Activated CD4-positive, alpha-beta T cell treated with anti-CD3 and anti-CD28 coated beads, Interleukin-2, amount 50 U/mL, for 16 hours (primary cell): ENCODE results near the gene MED19.
"Not testable (repeated sequence)": the region's sequence is repeated elsewhere in the genome, so short reads cannot be mapped to it uniquely, and the experiment has no call there.

ENCODE experiments used
- DNase-seq: peaks from one replicate; pipeline ENCODE4 v3.0.0-alpha.2; 2020

Gene MED19

GRCh38 chr11:57704932-57705331 is 7.1 kb downstream of the MED19 start:
- DNase-seq, result no peak

GRCh38 chr11:57703341-57703740 is 8.7 kb downstream of the MED19 start:
- no peak for DNase-seq

GRCh38 chr11:57700425-57700824 is 11.6 kb downstream of the MED19 start:
- DNase-seq, result no peak

GRCh38 chr11:57699813-57700212 is 12.2 kb downstream of the MED19 start:
- no peak for DNase-seq

- DNase-seq, result no peak
Measured at GRCh38 chr11:57698843-57699365, 13.1 kb downstream of the MED19 start.

GRCh38 chr11:57690474-57690873 is 21.5 kb downstream of the MED19 start:
- not testable (repeated sequence) for DNase-seq

- no peak for DNase-seq
Measured at GRCh38 chr11:57681168-57681567, 30.8 kb downstream of the MED19 start.

- peak; percentile 41 for DNase-seq
Measured at GRCh38 chr11:57680552-57680874, 31.5 kb downstream of the MED19 start.

GRCh38 chr11:57679396-57679795 is 32.6 kb downstream of the MED19 start:
- DNase-seq, result no peak

GRCh38 chr11:57675176-57675941 is 36.7 kb downstream of the MED19 start:
- DNase-seq, result peak; percentile 10

GRCh38 chr11:57674251-57674650 is 37.8 kb downstream of the MED19 start:
- no peak for DNase-seq

- peak; percentile 41 for DNase-seq
Measured at GRCh38 chr11:57668434-57668782, 43.6 kb downstream of the MED19 start.

GRCh38 chr11:57667736-57668433 is 44.1 kb downstream of the MED19 start, which contains the start of gene ZDHHC5:
Gene ZDHHC5 (plus strand): TSS chr11:57668114. CDS start chr11:57673091, 4,977 bp downstream.
- peak; percentile 99 for DNase-seq

GRCh38 chr11:57667117-57667735 is 44.8 kb downstream of the MED19 start:
- DNase-seq, result peak; percentile 96

GRCh38 chr11:57663975-57664374 is 48.0 kb downstream of the MED19 start:
- DNase-seq, result no peak

- DNase-seq, result no peak
Measured at GRCh38 chr11:57662893-57663292, 49.1 kb downstream of the MED19 start.

GRCh38 chr11:57659669-57660068 is 52.3 kb downstream of the MED19 start:
- DNase-seq, result no peak

GRCh38 chr11:57658023-57658361 is 54.0 kb downstream of the MED19 start:
- DNase-seq, result no peak

- peak; percentile 99 for DNase-seq
Measured at GRCh38 chr11:57657194-57658022, 54.6 kb downstream of the MED19 start, which contains the start of gene CLP1. Gene CLP1 (plus strand): TSS chr11:57657762. CDS start chr11:57659477, 1,715 bp downstream.

- DNase-seq, result no peak
Measured at GRCh38 chr11:57656885-57657193, 55.2 kb downstream of the MED19 start.
